Breast epithelium (tissue), 3 donors: ENCODE results near the gene GPHA2.

ENCODE experiments used
- POLR2A ChIP-seq: fragments of 450-650 bp; IDR thresholded peaks from one replicate; pipeline ENCODE4 v1.6.1; 2016; ENCODE audit warnings: antibody characterized with exemption, mild to moderate bottlenecking, moderate library complexity
- POLR2AphosphoS5 ChIP-seq, 3 donors: sonication (generic); formaldehyde crosslinking; IDR thresholded peaks; one replicate each; pipeline ENCODE4 v1.6.1; 2017; ENCODE audit warnings: antibody characterized with exemption in 3 of 3
- TF ChIP-seq, protein P1 (sequence below), 3 donors: fragments of 450-650 bp; IDR thresholded peaks; one replicate each; pipeline ENCODE4 v1.5.1; 2016 to 2017; ENCODE audit warnings: antibody characterized with exemption in 3 of 3, mild to moderate bottlenecking in 3 of 3, moderate library complexity in 3 of 3

- TF ChIP-seq, protein P1, sequence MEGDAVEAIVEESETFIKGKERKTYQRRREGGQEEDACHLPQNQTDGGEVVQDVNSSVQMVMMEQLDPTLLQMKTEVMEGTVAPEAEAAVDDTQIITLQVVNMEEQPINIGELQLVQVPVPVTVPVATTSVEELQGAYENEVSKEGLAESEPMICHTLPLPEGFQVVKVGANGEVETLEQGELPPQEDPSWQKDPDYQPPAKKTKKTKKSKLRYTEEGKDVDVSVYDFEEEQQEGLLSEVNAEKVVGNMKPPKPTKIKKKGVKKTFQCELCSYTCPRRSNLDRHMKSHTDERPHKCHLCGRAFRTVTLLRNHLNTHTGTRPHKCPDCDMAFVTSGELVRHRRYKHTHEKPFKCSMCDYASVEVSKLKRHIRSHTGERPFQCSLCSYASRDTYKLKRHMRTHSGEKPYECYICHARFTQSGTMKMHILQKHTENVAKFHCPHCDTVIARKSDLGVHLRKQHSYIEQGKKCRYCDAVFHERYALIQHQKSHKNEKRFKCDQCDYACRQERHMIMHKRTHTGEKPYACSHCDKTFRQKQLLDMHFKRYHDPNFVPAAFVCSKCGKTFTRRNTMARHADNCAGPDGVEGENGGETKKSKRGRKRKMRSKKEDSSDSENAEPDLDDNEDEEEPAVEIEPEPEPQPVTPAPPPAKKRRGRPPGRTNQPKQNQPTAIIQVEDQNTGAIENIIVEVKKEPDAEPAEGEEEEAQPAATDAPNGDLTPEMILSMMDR (IDR thresholded peaks at IDR 0.05), result no peak
- TF ChIP-seq POLR2A (no peak), POLR2AphosphoS5 (IDR thresholded peaks at IDR 0.05) (no peak)
Observed at GRCh38 chr11:64976651-64977050, 41.0 kb upstream of the GPHA2 start.
